ENCODE data around the gene MFAP3.

The MFAP3 gene

DNA sequence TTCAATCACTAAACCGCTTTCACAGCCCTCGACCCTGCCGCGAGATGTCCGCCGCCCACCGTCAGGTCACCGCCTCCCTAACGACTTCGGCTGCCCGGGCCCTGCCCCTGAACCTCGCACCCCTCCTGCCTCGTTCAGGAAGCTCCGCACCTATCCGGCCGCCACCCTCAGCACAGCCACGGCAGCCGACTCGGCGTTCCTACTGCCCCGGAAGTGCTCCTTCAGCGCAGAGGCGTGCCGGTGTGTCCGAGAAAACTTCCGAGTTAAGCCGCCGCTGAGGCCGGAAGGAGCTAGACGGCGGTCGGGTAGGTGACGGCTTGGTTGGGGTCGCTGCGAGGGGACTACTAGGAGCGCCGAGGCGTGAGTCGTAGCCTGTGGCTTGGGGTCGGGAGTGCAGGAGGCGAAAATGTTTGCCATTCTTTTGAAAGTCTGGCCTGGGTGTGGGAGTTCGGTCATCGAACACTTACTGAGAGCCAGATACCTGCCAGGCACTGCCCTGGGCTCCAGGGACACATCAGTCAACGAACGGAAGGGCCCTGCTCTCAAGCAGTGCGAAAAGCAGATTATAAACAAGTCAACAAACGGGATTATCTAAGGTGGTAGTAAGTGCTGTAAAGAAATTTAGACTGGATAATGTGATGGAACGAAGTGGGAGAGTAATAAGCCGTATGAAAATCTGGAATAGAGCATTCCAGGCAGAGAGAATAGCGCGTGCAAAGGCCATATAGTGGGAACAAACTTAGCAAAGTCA is at the start of gene MFAP3, which contains the start of gene FAM114A2:
Gene MFAP3 (plus strand): TSS at position 261 of the 751 bp plus-strand sequence. CDS start 10,756 bp downstream, outside the sequence.
Gene FAM114A2 (minus strand): TSS at position 204 of the 751 bp plus-strand sequence. CDS start 3,957 bp downstream, outside the sequence.
- peak within 1 kb of the TSS; percentile 65 to 93 (median 80) for H3K4me3 ChIP-seq
- H3K9ac ChIP-seq = peak within 1 kb of the TSS; percentile 63 to 88 (median 80)
- H3K36me3 ChIP-seq = peaks cover 0 to 9% (median 0%) of the 10 kb centered on the region in 11 experiments; a peak in 4 of 22 replicates
- no peaks in the 10 kb centered on the region for H3K9me3 ChIP-seq (replicated peaks in 1 of 11)
- peak within 1 kb of the TSS; percentile 79 to 97 (median 88) for H3K4me2 ChIP-seq
- H3K27ac ChIP-seq = peak within 1 kb of the TSS; percentile 60 to 85 (median 77)
- H4K20me1 ChIP-seq = peaks cover 0 to 4% (median 0%) of the 10 kb centered on the region in 11 experiments; a peak in 6 of 22 replicates
- peaks cover 18 to 59% (median 35%) of the 10 kb centered on the region in 10 experiments for H3K4me1 ChIP-seq
- no peaks in the 10 kb centered on the region for H3K27me3 ChIP-seq
- no peak for TF ChIP-seq Cebpa-rat (IDR thresholded peaks at IDR 0.05)

GRCh38 chr5:153991168-153991567 is 47.6 kb upstream of the MFAP3 start:
- Histone ChIP-seq H3K9me3 (replicated peaks in 1 of 11) (no peaks in the 10 kb centered on the region), H3K4me3 (no peak overlapping the region), H4K20me1 (no peaks in the 10 kb centered on the region), H3K27me3 (no peaks in the 10 kb centered on the region), H3K27ac (no peak overlapping the region), H3K4me1 (0 out of 20 replicates have a peak, but pooled peaks cover 0 to 7% (median 0%) of the 10 kb centered on the region in 10 experiments), H3K4me2 (no peak overlapping the region), H3K36me3 (peaks cover 0 to 65% (median 10%) of the 10 kb centered on the region in 11 experiments; a peak in 12 of 22 replicates), H3K9ac (no peak overlapping the region)
- no peak for TF ChIP-seq Cebpa-rat (IDR thresholded peaks at IDR 0.05)

- peaks cover 8 to 91% (median 26%) of the 10 kb centered on the region in 11 experiments; a peak in 17 of 22 replicates for H3K36me3 ChIP-seq
- H3K4me3 ChIP-seq = no peak overlapping the region
- no peaks in the 10 kb centered on the region for H3K27me3 ChIP-seq
- H4K20me1 ChIP-seq = no peaks in the 10 kb centered on the region
- H3K9ac ChIP-seq = no peak overlapping the region
- no peak overlapping the region for H3K27ac ChIP-seq
- no peak overlapping the region for H3K4me2 ChIP-seq
- no peak for TF ChIP-seq Cebpa-rat (IDR thresholded peaks at IDR 0.05)
- H3K9me3 ChIP-seq (replicated peaks in 1 of 11) = peaks cover 0 to 6% (median 0%) of the 10 kb centered on the region in 11 experiments; a peak in 1 of 22 replicates
- H3K4me1 ChIP-seq = no peaks in the 10 kb centered on the region
Observed at GRCh38 chr5:153998010-153998409, 40.8 kb upstream of the MFAP3 start.

- no peak overlapping the region for H3K27ac ChIP-seq
- no peaks in the 10 kb centered on the region for H4K20me1 ChIP-seq
- no peaks in the 10 kb centered on the region for H3K4me1 ChIP-seq
- no peak overlapping the region for H3K4me2 ChIP-seq
- H3K27me3 ChIP-seq = no peaks in the 10 kb centered on the region
- H3K36me3 ChIP-seq = peaks cover 8 to 84% (median 23%) of the 10 kb centered on the region in 11 experiments; a peak in 17 of 22 replicates
- no peak overlapping the region for H3K9ac ChIP-seq
- H3K4me3 ChIP-seq = no peak overlapping the region
- TF ChIP-seq Cebpa-rat (IDR thresholded peaks at IDR 0.05) = no peak
- peaks cover 0 to 6% (median 0%) of the 10 kb centered on the region in 11 experiments; a peak in 1 of 22 replicates for H3K9me3 ChIP-seq (replicated peaks in 1 of 11)
Observed at GRCh38 chr5:153998768-153999167, 40.0 kb upstream of the MFAP3 start.

DNA sequence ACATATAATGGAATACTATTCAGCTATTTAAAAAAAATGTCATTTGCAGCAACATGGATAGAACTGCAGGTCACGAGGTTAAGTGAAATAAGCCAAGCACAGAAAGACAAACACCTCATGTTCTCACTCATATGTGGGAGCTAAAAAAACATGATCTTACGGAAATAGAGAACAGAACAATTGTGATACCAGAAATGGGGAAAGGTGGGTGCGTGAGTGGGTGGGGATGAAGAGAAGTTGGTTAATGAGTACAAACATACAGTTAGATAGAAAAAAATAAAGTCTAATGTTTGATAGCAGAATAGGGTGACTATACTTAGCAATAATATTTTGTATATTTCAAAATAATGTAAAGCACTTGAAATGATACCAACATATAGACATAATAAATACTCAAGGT is 38.8 kb upstream of the MFAP3 start:
- Histone ChIP-seq H3K9me3 (replicated peaks in 1 of 11) (peaks cover 0 to 6% (median 0%) of the 10 kb centered on the region in 11 experiments; a peak in 1 of 22 replicates), H3K27ac (no peak overlapping the region), H3K4me1 (no peaks in the 10 kb centered on the region), H4K20me1 (no peaks in the 10 kb centered on the region), H3K4me2 (no peak overlapping the region), H3K9ac (no peak overlapping the region), H3K4me3 (no peak overlapping the region), H3K36me3 (peaks cover 8 to 78% (median 23%) of the 10 kb centered on the region in 11 experiments; a peak in 15 of 22 replicates), H3K27me3 (no peaks in the 10 kb centered on the region)
- TF ChIP-seq Cebpa-rat (IDR thresholded peaks at IDR 0.05) = no peak

- Histone ChIP-seq H3K36me3 (peaks cover 8 to 74% (median 23%) of the 10 kb centered on the region in 11 experiments; a peak in 15 of 22 replicates), H3K27ac (no peak overlapping the region)
Observed at GRCh38 chr5:154000703-154001102, 38.1 kb upstream of the MFAP3 start.

DNA sequence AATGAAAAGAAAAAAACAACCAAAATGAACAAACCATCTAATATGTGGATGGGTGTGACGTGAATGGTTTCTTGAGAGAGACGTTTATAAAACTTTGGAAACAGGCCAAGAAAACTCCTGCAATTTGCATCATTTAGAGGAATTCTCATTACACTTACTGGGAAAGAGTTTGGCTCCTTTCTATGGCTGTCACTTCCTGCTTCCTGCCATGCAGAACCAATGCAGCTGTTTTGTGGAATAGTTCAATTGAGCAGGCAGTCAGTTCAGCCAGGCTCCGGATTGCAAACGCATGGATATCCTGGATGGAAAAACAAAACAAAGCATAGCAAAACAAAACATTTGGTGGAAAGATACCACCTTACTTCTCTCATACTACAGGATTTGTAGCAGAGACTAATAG is 36.7 kb upstream of the MFAP3 start:
- no peak overlapping the region for H3K4me3 ChIP-seq
- no peaks in the 10 kb centered on the region for H3K27me3 ChIP-seq
- H4K20me1 ChIP-seq = no peaks in the 10 kb centered on the region
- H3K4me1 ChIP-seq = no peaks in the 10 kb centered on the region
- H3K4me2 ChIP-seq = no peak overlapping the region
- no peak overlapping the region for H3K9ac ChIP-seq
- no peak overlapping the region for H3K27ac ChIP-seq
- H3K9me3 ChIP-seq (replicated peaks in 1 of 11) = peaks cover 0 to 6% (median 0%) of the 10 kb centered on the region in 11 experiments; a peak in 1 of 22 replicates
- peaks cover 8 to 64% (median 21%) of the 10 kb centered on the region in 11 experiments; a peak in 15 of 22 replicates for H3K36me3 ChIP-seq
- TF ChIP-seq Cebpa-rat (IDR thresholded peaks at IDR 0.05) = no peak

More at GRCh38 chr5:154000703-154001102, 38.1 kb upstream of the MFAP3 start:
- Histone ChIP-seq H3K27me3 (no peaks in the 10 kb centered on the region), H3K9ac (no peak overlapping the region), H3K9me3 (replicated peaks in 1 of 11) (peaks cover 0 to 6% (median 0%) of the 10 kb centered on the region in 11 experiments; a peak in 1 of 22 replicates), H3K4me3 (no peak overlapping the region), H3K4me2 (no peak overlapping the region), H4K20me1 (no peaks in the 10 kb centered on the region), H3K4me1 (no peaks in the 10 kb centered on the region)
- TF ChIP-seq Cebpa-rat (IDR thresholded peaks at IDR 0.05) = no peak

GRCh38 chr5:154002511-154003020 is 36.2 kb upstream of the MFAP3 start:
- Histone ChIP-seq H3K36me3 (peaks cover 8 to 61% (median 16%) of the 10 kb centered on the region in 11 experiments; a peak in 15 of 22 replicates), H3K4me3 (no peak overlapping the region), H3K9ac (no peak overlapping the region), H3K4me1 (no peaks in the 10 kb centered on the region), H3K9me3 (replicated peaks in 1 of 11) (peaks cover 0 to 6% (median 0%) of the 10 kb centered on the region in 11 experiments; a peak in 1 of 22 replicates), H3K4me2 (no peak overlapping the region), H3K27ac (no peak overlapping the region), H4K20me1 (no peaks in the 10 kb centered on the region), H3K27me3 (no peaks in the 10 kb centered on the region)
- no peak for TF ChIP-seq Cebpa-rat (IDR thresholded peaks at IDR 0.05)

DNA sequence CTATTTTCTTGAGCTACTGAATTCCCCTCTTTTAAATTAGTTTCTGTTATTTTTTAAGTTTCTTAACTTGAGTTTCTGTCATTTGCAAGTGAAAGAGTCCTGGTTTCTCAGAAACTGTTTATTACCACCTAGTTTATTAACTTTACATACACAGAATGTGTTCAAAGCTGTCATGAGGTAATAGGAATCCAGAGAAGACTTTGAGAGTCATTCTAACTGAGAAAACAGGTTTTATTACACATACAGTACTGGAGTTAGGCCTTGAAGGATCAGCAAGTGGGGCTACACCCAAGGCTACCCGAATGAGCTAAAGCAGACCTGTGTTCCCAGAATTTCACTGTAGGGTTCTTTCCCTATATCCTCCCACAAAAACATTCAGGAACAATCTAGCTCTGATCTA is 33.1 kb upstream of the MFAP3 start:
- TF ChIP-seq Cebpa-rat (IDR thresholded peaks at IDR 0.05) = no peak
- no peak overlapping the region for H3K4me2 ChIP-seq

More for the DNA sequence above, 33.1 kb upstream of the MFAP3 start:
- Histone ChIP-seq H4K20me1 (no peaks in the 10 kb centered on the region), H3K4me1 (no peaks in the 10 kb centered on the region), H3K27ac (no peak overlapping the region), H3K9me3 (replicated peaks in 1 of 11) (no peaks in the 10 kb centered on the region), H3K4me3 (no peak overlapping the region), H3K36me3 (peaks cover 3 to 51% (median 15%) of the 10 kb centered on the region in 11 experiments; a peak in 13 of 22 replicates), H3K27me3 (no peaks in the 10 kb centered on the region), H3K9ac (no peak overlapping the region)
